ENCODE data around the gene CRISP2.
"Not testable (repeated sequence)": the region's sequence is repeated elsewhere in the genome, so short reads cannot be mapped to it uniquely, and the experiment has no call there.

The CRISP2 gene, protein sequence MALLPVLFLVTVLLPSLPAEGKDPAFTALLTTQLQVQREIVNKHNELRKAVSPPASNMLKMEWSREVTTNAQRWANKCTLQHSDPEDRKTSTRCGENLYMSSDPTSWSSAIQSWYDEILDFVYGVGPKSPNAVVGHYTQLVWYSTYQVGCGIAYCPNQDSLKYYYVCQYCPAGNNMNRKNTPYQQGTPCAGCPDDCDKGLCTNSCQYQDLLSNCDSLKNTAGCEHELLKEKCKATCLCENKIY

DNA sequence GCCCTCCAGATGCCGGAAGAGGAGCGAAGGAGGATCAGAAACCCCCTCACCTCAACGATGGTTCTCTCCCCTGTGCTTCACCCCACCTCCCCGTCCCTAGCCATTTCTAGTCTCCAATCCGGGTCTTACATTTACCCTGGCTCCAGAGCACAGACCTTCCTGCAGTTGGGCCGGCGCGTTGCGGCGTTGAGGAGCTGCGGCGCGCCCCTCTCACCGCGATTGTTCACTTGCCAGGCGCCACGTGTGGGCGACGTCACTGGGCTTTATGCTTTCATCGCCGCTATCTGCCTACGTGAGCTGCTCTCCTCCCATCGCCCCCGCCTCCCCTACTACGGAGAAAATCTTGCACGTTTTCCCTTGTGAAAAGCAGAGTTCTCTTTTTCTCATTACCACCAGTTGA lies at the start of gene CRISP2:
TSS of gene CRISP2 (minus strand) at position 198 of the 400 bp plus-strand sequence. CDS start 4,347 bp downstream, outside the sequence.
- no peak for DNase-seq

DNA sequence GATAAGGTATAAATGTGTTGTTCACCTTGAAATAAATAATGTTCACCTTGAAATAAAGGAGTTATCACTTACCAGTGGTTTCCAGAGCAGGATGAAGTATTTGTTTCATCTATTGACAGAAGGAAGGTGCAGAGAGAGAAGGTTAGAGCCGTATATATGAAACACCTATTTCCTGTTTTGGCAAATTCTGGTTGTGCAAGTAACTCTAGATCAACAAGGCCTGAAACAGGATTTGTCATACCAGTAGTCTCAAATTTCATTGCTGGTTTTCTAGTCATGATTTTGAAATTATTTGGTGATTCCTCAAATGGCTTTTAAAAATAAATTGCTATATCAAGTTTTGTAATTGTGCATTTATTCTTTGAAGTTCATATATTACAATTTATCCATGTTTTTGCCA lies 30.9 kb upstream of the CRISP2 start, which contains the start of gene CRISP3:
TSS of gene CRISP3 (minus strand) at position 130 of the 400 bp plus-strand sequence. CDS start at position 109, 21 bp downstream.
- DNase-seq: no peak

DNA sequence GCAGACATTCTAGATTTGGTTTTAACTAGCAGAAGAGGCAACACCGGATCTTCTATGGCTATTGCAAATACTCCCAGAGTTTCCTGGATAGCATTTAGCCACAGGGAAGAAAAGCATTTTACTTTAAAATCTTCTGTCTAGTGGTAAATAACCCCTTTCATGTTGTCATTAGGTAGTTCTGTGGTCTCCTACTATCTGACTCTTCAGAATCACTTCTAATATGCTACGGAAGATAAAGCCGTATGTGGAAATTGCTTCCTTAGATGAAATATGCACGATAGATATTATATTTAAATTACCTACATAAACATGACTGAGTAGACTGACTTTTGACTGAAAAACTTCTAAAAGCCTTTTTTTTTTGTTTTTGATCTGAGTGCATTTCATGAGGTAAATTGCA lies 30.1 kb upstream of the CRISP2 start:
- DNase-seq: no peak

DNA sequence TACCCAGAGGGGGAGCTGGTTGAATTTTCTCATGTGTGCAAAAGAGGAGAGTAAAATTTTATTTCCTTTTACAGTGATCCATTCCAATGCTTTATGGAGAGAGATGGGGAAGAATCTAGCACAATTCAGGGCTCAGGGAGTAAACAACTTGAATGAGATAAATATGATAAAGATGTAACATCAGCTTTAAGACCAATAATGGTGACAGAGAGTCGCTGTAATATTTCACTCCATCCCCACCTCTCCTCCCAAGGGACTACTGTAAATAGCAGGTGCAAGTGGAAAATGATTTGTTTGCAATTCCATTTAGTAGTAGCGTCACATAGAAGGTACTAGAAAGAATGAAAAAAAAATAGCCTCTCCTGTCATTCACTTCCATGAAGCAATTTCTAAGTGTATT lies 26.1 kb upstream of the CRISP2 start:
- no peak for DNase-seq

DNA sequence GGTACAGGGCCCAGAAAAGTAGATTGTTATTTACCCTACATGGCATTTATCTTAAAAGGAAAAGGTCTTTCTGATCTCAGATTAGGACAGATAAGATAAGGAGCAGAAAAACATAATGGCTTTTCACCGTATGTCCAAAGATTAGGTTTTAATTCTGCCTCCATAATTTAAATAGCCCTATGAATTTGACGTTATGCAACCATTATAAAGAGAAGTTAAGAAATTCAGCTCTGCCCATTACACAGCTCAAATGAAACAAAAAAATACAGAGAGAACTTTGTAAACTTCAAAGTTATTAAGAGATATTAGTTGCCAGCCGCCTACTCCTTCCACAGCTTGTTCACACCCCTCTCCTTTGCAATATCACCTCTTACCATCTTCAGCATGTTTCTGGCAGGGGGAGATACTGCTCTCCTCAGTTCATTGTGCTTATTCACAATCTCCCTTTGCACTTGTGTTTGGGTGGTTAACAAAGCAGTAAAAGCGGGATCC lies 22.7 kb upstream of the CRISP2 start:
- no peak for DNase-seq

DNA sequence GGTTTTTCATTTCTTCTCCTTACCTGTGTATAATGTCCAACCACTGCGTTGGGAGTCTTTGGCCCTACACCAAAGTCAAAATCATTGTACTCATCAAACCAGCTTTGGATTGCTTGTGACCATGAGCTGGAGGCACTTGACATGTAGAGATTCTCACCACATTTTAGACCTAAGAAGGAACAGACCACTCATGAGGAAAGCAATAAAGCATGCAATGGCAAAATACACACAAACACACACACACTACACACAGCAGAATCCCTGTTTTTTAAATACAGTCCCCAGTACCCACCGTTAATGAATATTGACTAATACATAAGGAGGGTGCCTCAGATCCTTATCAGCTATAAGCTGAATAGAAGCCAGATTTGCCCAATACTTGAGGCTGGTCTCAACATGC lies 20.3 kb upstream of the CRISP2 start:
- no peak for DNase-seq

DNA sequence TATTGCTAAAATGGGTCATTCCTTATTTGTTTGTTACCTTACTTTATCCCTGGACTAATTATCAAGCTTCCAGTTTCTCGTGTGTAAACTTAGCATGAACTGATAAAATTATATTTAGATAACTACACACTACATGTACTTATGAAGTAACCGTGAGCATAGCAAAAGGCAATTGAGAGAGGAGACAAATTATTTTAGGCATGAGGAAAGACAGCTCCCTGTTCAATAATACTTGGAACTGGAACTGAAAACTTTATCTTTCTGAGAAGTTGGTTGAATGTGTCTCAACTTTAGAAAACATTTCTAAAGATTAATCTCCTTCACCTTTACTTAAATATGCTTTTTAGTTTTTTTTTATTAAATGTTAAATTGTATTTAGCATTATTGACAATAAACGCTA lies 19.4 kb upstream of the CRISP2 start:
- DNase-seq: no peak

- DNase-seq: no peak
These were observed 16.9 kb upstream of the CRISP2 start for GRCh38 chr6:49730251-49730650.

- not testable (repeated sequence) for DNase-seq
These were observed 10.6 kb upstream of the CRISP2 start for GRCh38 chr6:49723917-49724316.

GRCh38 chr6:49721297-49721696 lies 8.0 kb upstream of the CRISP2 start:
- no peak for DNase-seq

GRCh38 chr6:49720372-49720771 lies 7.0 kb upstream of the CRISP2 start:
- DNase-seq: no peak

DNA sequence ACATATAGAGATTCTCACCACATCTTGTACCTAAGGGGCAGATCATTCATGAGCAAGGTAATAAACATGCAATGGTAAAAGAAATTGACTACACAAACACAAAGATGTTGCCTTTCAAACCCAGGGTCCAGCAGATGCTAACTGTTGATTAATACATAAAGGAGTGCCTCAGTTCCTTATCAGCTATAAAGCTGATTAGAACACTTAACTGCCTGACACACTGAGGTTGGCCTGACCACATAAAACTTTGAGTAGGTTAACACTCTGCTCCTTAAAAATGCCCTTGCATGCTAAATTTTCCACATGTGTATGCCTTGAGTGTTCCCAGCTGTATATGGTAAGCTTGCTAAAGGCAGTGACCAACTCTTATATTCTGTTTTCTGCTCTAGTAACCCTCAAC lies 14.9 kb downstream of the CRISP2 start:
- no peak for DNase-seq

GRCh38 chr6:49693512-49693911 lies 19.8 kb downstream of the CRISP2 start:
- DNase-seq: no peak

- no peak for DNase-seq
These were observed 20.8 kb downstream of the CRISP2 start for GRCh38 chr6:49692534-49692933.

DNA sequence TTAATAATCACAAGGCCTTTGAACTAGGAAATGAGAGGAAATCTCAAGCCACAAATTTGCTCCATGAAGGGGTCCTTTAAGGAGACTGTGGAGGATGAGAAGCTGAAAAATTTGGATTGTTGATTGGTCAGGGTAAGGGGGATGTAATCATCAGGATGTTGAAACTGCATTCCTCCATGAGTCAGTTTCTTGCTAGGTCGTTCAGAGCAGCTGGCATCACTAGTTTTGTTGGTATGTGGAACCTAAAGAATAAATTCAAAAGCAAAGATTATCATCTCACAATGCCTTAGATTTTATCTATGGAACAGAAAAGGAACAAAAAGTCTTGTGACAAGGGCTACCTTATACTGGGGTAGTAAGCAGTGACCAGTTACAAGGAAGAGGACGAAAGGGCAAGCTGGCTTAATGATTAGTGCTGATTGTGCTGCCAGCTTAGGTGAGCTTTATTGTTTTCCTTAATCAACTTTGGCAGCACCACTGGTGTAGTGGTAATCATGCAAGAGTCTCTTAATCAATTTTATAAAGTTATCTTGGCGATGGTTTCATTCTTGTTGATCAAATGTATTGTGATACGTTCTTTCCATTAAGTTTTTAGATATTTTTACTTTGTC lies 36.6 kb downstream of the CRISP2 start:
- DNase-seq: no peak

GRCh38 chr6:49675816-49676215 lies 37.5 kb downstream of the CRISP2 start:
- DNase-seq: no peak

DNA sequence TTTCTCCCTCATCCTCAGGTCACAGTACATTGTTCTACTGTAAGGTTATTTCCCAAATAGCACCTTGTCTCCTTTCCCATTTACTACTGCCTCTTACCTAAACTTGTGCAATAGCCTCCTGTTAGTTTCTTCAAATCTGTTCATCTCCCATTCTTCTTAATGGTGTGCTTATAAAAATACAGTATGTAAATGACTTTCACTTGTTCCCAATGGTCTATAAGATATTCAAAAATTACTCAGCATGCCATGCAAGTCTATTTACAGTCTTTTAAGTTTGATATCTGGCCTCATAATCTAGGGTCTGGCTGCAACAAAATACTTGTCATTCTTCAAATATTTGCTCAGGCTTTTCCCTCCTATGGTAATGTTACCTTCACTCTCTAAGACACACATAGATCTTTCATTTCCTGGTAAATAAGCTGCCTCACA lies 45.2 kb downstream of the CRISP2 start:
- DNase-seq: no peak

DNA sequence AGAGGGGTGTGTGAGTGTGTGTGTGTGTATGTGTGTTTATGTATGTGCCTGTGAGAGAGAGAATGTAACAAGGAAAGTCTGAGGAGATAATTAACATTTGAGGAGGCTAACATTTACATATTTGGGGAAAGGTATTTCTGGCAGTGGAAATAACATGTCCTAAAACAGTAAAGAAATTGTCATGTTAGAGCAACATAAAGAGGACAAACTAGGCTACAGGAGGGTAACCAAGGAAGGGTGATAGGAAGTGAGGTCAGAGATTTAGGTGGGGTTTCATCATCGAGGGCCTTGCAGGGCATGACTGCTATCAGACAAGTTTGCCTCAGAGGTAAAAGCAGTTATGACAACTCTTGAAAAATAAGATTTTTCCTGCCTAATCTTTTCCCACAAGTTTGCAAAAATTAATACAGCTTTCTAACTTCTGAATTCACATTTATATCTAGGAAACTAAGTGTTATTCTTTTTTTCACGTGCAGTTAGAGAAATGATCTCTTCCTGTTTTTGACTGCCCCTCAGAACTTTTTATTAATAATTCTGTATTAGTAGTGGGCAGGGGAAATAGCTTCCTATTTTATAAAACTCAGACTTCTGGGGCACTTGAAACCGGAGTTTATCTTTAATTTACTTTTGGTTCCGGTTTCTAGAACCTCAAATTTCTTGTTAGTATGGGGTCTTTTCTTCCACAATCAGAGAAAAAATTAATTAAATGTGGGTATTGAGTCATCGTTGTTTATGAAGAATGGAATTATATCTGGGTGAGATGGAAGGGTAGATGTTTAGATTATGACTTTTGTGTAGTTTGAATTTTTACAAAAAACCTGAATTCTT lies 46.2 kb downstream of the CRISP2 start:
- DNase-seq: no peak

GRCh38 chr6:49666480-49666879 lies 46.9 kb downstream of the CRISP2 start:
- DNase-seq: no peak

DNA sequence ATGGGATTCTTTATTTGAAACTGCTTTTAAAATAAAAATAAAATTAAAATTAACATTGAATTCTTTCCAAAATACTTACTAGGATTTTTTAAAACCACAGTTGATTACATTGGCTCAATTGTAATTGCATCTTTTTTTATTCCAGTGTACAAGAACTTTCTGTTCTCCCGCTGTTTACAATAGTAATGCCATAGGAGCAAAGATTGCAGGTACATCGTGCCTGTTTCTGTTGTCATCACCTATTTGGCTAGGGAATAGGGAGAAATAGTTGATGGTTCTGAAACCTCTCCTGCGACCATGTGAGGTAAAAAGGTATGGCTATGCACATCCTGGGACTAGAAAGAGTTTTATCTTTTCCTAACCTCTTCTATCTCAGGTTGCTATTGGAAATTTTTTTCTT lies 48.5 kb downstream of the CRISP2 start:
- DNase-seq: no peak

GRCh38 chr6:49664054-49664453 lies 49.3 kb downstream of the CRISP2 start:
- not testable (repeated sequence) for DNase-seq

- no peak for DNase-seq
These were observed 50.5 kb downstream of the CRISP2 start for GRCh38 chr6:49662892-49663261.

GRCh38 chr6:49662231-49662891 lies 51.0 kb downstream of the CRISP2 start:
- no peak for DNase-seq
